OCI-LY3 (cell line): ENCODE data around the gene FBN3.
"Not testable (repeated sequence)": the region's sequence is repeated elsewhere in the genome, so short reads cannot be mapped to it uniquely, and the experiment has no call there.

Experiments
- H2AFZ ChIP-seq: fragments of 200-600, 300-600 bp; shearing (Covaris generic); 2 replicates; pipeline ENCODE4 v1.6.0; 2014; ENCODE audit warnings: antibody characterized with exemption, low read depth, low read length
- H3K27ac ChIP-seq: fragments of 200-600, 300-600 bp; sonication (generic); 2 replicates; pipeline ENCODE4 v1.5.1; 2014; ENCODE audit warnings: mild to moderate bottlenecking, low read length, moderate library complexity, mixed read lengths
- H3K27me3 ChIP-seq: fragments of 200-600, 300-600 bp; sonication (generic); 2 replicates; pipeline ENCODE4 v1.6.1; 2014; ENCODE audit warnings: low read depth, low read length, mixed read lengths
- H3K36me3 ChIP-seq: fragments of 200-600, 300-600 bp; sonication (generic); replicated peaks from 2 replicates; pipeline ENCODE3; 2014; ENCODE audit warnings: low read depth, low read length, mixed read lengths
- H3K4me1 ChIP-seq: fragments of 300-600, 200-600 bp; sonication (generic); 2 replicates; pipeline ENCODE4 v1.6.1; 2014; ENCODE audit warnings: low read length, mixed read lengths
- H3K4me2 ChIP-seq: fragments of 200-600, 300-600 bp; sonication (generic); 2 replicates; pipeline ENCODE4 v1.6.1; 2014; ENCODE audit warnings: low read length, mixed read lengths
- H3K4me3 ChIP-seq: fragments of 300-600, 200-600 bp; sonication (generic); 2 replicates; pipeline ENCODE4 v1.5.1; 2014; ENCODE audit warnings: antibody characterized with exemption, mild to moderate bottlenecking, low read length, moderate library complexity
- H3K79me2 ChIP-seq: fragments of 300-600, 200-600 bp; shearing (Covaris generic); 2 replicates; pipeline ENCODE4 v1.6.1; 2014; ENCODE audit warnings: mild to moderate bottlenecking, low read length, mixed read lengths
- H3K9ac ChIP-seq: fragments of 300-600, 200-600 bp; shearing (Covaris generic); 2 replicates; pipeline ENCODE4 v1.6.0; 2014; ENCODE audit warnings: mild to moderate bottlenecking, low read length, moderate library complexity
- H3K9me3 ChIP-seq: fragments of 200-600, 300-600 bp; shearing (Covaris generic); 2 replicates; pipeline ENCODE4 v1.6.1; 2014; ENCODE audit warnings: low read length, mixed read lengths; ENCODE audit not compliant: insufficient read depth
- H4K20me1 ChIP-seq: fragments of 200-600, 300-600 bp; sonication (generic); 2 replicates; pipeline ENCODE4 v1.6.1; 2016; ENCODE audit warnings: low read length, mixed read lengths; ENCODE audit not compliant: insufficient read depth
- EZH2phosphoT487 ChIP-seq: fragments of 200-600 bp; shearing (Covaris generic); IDR thresholded peaks from 2 replicates; pipeline ENCODE4 v1.6.1; 2018; ENCODE audit warnings: antibody characterized with exemption, mixed run types, low read depth
- TF ChIP-seq, protein P1 (sequence below): fragments of 200-600, 300-600 bp; sonication (generic); IDR thresholded peaks from 2 replicates; pipeline ENCODE4 v1.5.1; 2014; ENCODE audit warnings: antibody characterized with exemption, low read length, low read depth

Gene FBN3

DNA sequence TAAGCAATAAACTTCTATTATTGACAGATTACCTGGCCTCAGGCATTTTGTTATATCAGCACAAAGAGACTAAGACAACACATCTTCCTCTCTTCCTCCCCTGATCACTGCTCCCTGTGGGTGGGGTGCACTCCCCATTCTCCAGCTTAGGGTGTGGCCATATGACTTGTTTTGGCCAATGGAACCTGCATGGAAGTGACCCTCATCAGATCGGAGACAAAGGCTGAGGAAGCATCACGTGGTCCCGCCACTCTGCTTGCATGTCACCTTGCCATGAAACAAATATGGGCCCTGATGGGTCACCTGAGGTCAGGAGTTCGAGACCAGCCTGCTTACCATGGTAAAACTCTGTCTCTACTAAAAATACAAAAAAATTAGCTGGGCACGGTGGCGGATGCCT lies 110.6 kb downstream of the FBN3 start:
- H3K9me3 ChIP-seq: no peaks in the 10 kb centered on the region
- peaks cover 5% of the 10 kb centered on the region; the same call in 1 of the 2 replicates for H3K27me3 ChIP-seq
- H4K20me1 ChIP-seq: no peaks in the 10 kb centered on the region
- H3K36me3 ChIP-seq: no peaks in the 10 kb centered on the region
- TF ChIP-seq EZH2phosphoT487: no peak
- TF ChIP-seq, protein P1, sequence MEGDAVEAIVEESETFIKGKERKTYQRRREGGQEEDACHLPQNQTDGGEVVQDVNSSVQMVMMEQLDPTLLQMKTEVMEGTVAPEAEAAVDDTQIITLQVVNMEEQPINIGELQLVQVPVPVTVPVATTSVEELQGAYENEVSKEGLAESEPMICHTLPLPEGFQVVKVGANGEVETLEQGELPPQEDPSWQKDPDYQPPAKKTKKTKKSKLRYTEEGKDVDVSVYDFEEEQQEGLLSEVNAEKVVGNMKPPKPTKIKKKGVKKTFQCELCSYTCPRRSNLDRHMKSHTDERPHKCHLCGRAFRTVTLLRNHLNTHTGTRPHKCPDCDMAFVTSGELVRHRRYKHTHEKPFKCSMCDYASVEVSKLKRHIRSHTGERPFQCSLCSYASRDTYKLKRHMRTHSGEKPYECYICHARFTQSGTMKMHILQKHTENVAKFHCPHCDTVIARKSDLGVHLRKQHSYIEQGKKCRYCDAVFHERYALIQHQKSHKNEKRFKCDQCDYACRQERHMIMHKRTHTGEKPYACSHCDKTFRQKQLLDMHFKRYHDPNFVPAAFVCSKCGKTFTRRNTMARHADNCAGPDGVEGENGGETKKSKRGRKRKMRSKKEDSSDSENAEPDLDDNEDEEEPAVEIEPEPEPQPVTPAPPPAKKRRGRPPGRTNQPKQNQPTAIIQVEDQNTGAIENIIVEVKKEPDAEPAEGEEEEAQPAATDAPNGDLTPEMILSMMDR: no peak
- no peak overlapping the region for H3K4me2 ChIP-seq
- no peaks in the 10 kb centered on the region for H3K79me2 ChIP-seq
- no peak overlapping the region for H2AFZ ChIP-seq
- H3K27ac ChIP-seq: no peak overlapping the region
- peaks cover 9% of the 10 kb centered on the region; the same call in 1 of the 2 replicates for H3K4me1 ChIP-seq
- no peak overlapping the region for H3K9ac ChIP-seq
- no peak overlapping the region for H3K4me3 ChIP-seq

DNA sequence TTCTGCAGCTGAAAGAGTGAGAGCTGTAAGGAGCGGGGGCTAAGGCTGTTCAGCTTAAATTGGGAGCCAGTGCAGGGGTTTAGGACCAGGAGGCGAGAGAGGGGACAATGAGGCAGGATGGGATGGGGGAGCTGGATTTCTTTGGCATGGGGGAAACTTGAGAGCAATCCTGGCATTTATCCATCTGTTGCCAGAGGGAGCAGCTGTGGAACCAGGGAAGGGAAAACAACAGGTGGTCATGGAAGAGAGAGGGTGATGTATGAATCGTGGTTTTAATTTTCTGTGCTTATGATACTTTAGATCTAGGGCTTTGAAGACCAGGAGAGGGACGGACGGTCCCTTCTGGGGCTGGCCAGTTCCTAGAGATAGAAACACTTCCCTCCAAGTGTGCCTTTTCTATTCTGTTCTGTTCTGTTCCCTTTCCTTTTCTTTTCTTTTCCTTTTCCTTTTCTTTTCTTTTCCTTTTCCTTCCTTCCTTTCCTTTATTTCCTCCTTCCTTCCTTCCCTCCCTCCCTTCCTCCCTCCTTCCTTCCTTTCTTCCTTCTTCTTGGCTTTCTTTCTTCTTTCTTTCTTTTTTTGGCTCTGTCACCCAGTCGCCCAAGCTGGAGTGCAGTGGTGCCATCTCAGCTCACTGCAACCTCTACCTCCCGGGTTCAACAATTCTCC lies 112.8 kb downstream of the FBN3 start:
- Histone ChIP-seq H3K27me3 (peaks cover 5% of the 10 kb centered on the region; the same call in 1 of the 2 replicates), H2AFZ (no peak overlapping the region), H4K20me1 (no peaks in the 10 kb centered on the region), H3K4me2 (no peak overlapping the region), H3K27ac (no peak overlapping the region), H3K9ac (no peak overlapping the region), H3K36me3 (no peaks in the 10 kb centered on the region), H3K79me2 (no peaks in the 10 kb centered on the region), H3K4me3 (no peak overlapping the region), H3K4me1 (peaks cover 8% of the 10 kb centered on the region; the same call in 1 of the 2 replicates), H3K9me3 (no peaks in the 10 kb centered on the region)
- no peak for TF ChIP-seq EZH2phosphoT487
- TF ChIP-seq, protein P1: no peak

DNA sequence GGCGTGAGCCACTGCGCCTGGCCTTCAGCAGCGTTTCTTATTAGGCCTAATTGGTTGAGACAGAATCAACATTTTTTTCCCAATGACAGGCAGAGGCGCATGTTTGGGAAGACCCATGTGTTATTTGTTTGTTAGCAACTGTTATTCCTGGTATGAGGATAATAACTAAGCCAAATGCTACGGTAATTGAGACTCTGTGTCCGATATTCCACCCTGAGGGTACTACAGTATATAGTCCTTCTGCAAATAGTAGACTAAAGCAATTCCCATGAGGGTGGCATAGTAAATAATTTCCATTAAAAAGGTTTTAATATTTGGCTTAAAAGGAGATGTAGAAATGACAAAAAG lies 115.2 kb downstream of the FBN3 start:
- H3K36me3 ChIP-seq: no peaks in the 10 kb centered on the region
- TF ChIP-seq, protein P1: no peak
- no peak for TF ChIP-seq EZH2phosphoT487
- H3K9me3 ChIP-seq: no peaks in the 10 kb centered on the region
- H3K4me1 ChIP-seq: no peaks in the 10 kb centered on the region
- no peak overlapping the region for H3K4me2 ChIP-seq
- H2AFZ ChIP-seq: no peak overlapping the region
- H3K27ac ChIP-seq: no peak overlapping the region
- no peaks in the 10 kb centered on the region for H4K20me1 ChIP-seq
- H3K79me2 ChIP-seq: no peaks in the 10 kb centered on the region
- peaks cover 8% of the 10 kb centered on the region; the same call in 1 of the 2 replicates for H3K27me3 ChIP-seq
- no peak overlapping the region for H3K4me3 ChIP-seq
- no peak overlapping the region for H3K9ac ChIP-seq

GRCh38 chr19:8033287-8034177 lies 115.9 kb downstream of the FBN3 start:
- H4K20me1 ChIP-seq, H3K27ac ChIP-seq, H3K4me1 ChIP-seq, H3K4me2 ChIP-seq, H3K27me3 ChIP-seq, H3K9me3 ChIP-seq, H2AFZ ChIP-seq, H3K36me3 ChIP-seq, H3K79me2 ChIP-seq, H3K9ac ChIP-seq, H3K4me3 ChIP-seq: not testable (repeated sequence)
